Subcutaneous abdominal adipose tissue (tissue), 5 donors: ENCODE measurements around the gene NRAP.

ENCODE experiments used
- H3K27ac ChIP-seq: one replicate; pipeline ENCODE4 v1.7.0; 2013; ENCODE audit warnings: low read depth, mild to moderate bottlenecking, inconsistent platforms, low read length, moderate library complexity
- H3K27me3 ChIP-seq, 5 donors: one replicate each; pipeline ENCODE4 v1.7.0; 2013; ENCODE audit warnings: low read length in 5 of 5, inconsistent platforms in 1 of 5; ENCODE audit not compliant: control insufficient read depth in 5 of 5, insufficient read depth in 4 of 5
- H3K36me3 ChIP-seq, 5 donors: one replicate each; pipeline ENCODE4 v1.7.0; 2013; ENCODE audit warnings: low read length in 5 of 5; ENCODE audit not compliant: control insufficient read depth in 5 of 5, insufficient read depth in 5 of 5
- H3K4me1 ChIP-seq, 5 donors: one replicate each; pipeline ENCODE4 v1.7.0; 2013; ENCODE audit warnings: low read length in 5 of 5, mild to moderate bottlenecking in 3 of 5, moderate library complexity in 1 of 5; ENCODE audit not compliant: control insufficient read depth in 5 of 5, insufficient read depth in 5 of 5
- H3K4me3 ChIP-seq, 5 donors: one replicate each; pipeline ENCODE4 v1.7.0; 2013; ENCODE audit warnings: low read length in 5 of 5, low read depth in 1 of 5
- H3K9ac ChIP-seq, 5 donors: one replicate each; pipeline ENCODE4 v1.7.0; 2013; ENCODE audit warnings: low read length in 5 of 5, mild to moderate bottlenecking in 4 of 5, moderate library complexity in 3 of 5
- H3K9me3 ChIP-seq, 5 donors: one replicate each; pipeline ENCODE4 v1.7.0; 2013; ENCODE audit warnings: low read length in 5 of 5; ENCODE audit not compliant: control insufficient read depth in 5 of 5
- donor health status: healthy.
- donor health status: healthy.
- donor health status: healthy.
- donor health status: healthy.
- donor health status: healthy.

NRAP gene

GRCh38 chr10:113686028-113686427, 22.2 kb upstream of the NRAP start:
- Histone ChIP-seq H3K4me1 (peaks cover 0 to 18% (median 14%) of the 10 kb centered on the region in 5 donors), H3K9me3 (peaks cover 9 to 16% (median 11%) of the 10 kb centered on the region in 5 donors), H3K27me3 (no peaks in the 10 kb centered on the region), H3K9ac (no peak overlapping the region), H3K36me3 (peaks cover 0 to 6% (median 1%) of the 10 kb centered on the region in 5 donors), H3K27ac (no peak overlapping the region), H3K4me3 (no peak overlapping the region)

GRCh38 chr10:113683300-113683699, 19.5 kb upstream of the NRAP start:
- no peaks in the 10 kb centered on the region for H3K27me3 ChIP-seq
- H3K27ac ChIP-seq = no peak overlapping the region
- H3K36me3 ChIP-seq = peaks cover 0 to 6% (median 0%) of the 10 kb centered on the region in 5 donors
- H3K9ac ChIP-seq = no peak overlapping the region
- peaks cover 7 to 16% (median 11%) of the 10 kb centered on the region in 5 donors for H3K9me3 ChIP-seq
- H3K4me3 ChIP-seq = no peak overlapping the region
- H3K4me1 ChIP-seq = peaks cover 4 to 34% (median 21%) of the 10 kb centered on the region in 5 donors

GRCh38 chr10:113681533-113682470, 18.0 kb upstream of the NRAP start:
- H3K27me3 ChIP-seq = no peaks in the 10 kb centered on the region
- H3K9ac ChIP-seq = peak overlapping the region in 4 of 5 donors; percentile 3 to 11 (median 4)
- peak overlapping the region; percentile 100 for H3K27ac ChIP-seq
- H3K4me1 ChIP-seq = peaks cover 4 to 34% (median 21%) of the 10 kb centered on the region in 5 donors
- H3K4me3 ChIP-seq = peak overlapping the region in 3 of 5 donors; percentile 22 to 98 (median 95)
- peaks cover 4 to 9% (median 6%) of the 10 kb centered on the region in 5 donors for H3K9me3 ChIP-seq
- H3K36me3 ChIP-seq = peaks cover 0 to 6% (median 0%) of the 10 kb centered on the region in 5 donors

- peak overlapping the region; percentile 100 for H3K27ac ChIP-seq
- H3K27me3 ChIP-seq = no peaks in the 10 kb centered on the region
- peak overlapping the region; percentile 85 to 98 (median 95) for H3K4me3 ChIP-seq
- H3K36me3 ChIP-seq = peaks cover 0 to 6% (median 0%) of the 10 kb centered on the region in 5 donors
- H3K9ac ChIP-seq = peak overlapping the region; percentile 99 to 100 (median 99)
- peaks cover 4 to 34% (median 21%) of the 10 kb centered on the region in 5 donors for H3K4me1 ChIP-seq
- peaks cover 0 to 4% (median 0%) of the 10 kb centered on the region in 5 donors for H3K9me3 ChIP-seq
Observed at GRCh38 chr10:113680190-113681111, 16.6 kb upstream of the NRAP start.

GRCh38 chr10:113679463-113680189, 15.8 kb upstream of the NRAP start, which contains the start of gene CASP7:
TSS of gene CASP7 (plus strand) at chr10:113679912. CDS start at chr10:113697494, 17,582 bp downstream.
- peak within 1 kb of the TSS; percentile 100 for H3K27ac ChIP-seq
- H3K4me3 ChIP-seq = peak within 1 kb of the TSS; percentile 85 to 98 (median 95)
- no peaks in the 10 kb centered on the region for H3K9me3 ChIP-seq
- no peaks in the 10 kb centered on the region for H3K27me3 ChIP-seq
- peaks cover 0 to 6% (median 0%) of the 10 kb centered on the region in 5 donors for H3K36me3 ChIP-seq
- peaks cover 4 to 34% (median 21%) of the 10 kb centered on the region in 5 donors for H3K4me1 ChIP-seq
- peak within 1 kb of the TSS; percentile 99 to 100 (median 99) for H3K9ac ChIP-seq

GRCh38 chr10:113666682-113667252, 2.9 kb upstream of the NRAP start:
- Histone ChIP-seq H3K36me3 (no peaks in the 10 kb centered on the region), H3K4me3 (no peak overlapping the region), H3K4me1 (peaks cover 0 to 11% (median 0%) of the 10 kb centered on the region in 5 donors), H3K27ac (no peak overlapping the region), H3K9me3 (peaks cover 0 to 11% (median 6%) of the 10 kb centered on the region in 5 donors), H3K9ac (no peak overlapping the region), H3K27me3 (no peaks in the 10 kb centered on the region)

- no peak overlapping the region for H3K9ac ChIP-seq
- no peak overlapping the region for H3K4me3 ChIP-seq
- no peaks in the 10 kb centered on the region for H3K36me3 ChIP-seq
- H3K27me3 ChIP-seq = no peaks in the 10 kb centered on the region
- no peak overlapping the region for H3K27ac ChIP-seq
- H3K4me1 ChIP-seq = peaks cover 0 to 11% (median 0%) of the 10 kb centered on the region in 5 donors
- peaks cover 0 to 10% (median 6%) of the 10 kb centered on the region in 5 donors for H3K9me3 ChIP-seq
Observed at GRCh38 chr10:113665806-113666354, 2.0 kb upstream of the NRAP start.

- Histone ChIP-seq H3K27ac (no peak overlapping the region), H3K4me3 (no peak overlapping the region), H3K9ac (no peak overlapping the region), H3K4me1 (peaks cover 0 to 11% (median 0%) of the 10 kb centered on the region in 5 donors), H3K27me3 (no peaks in the 10 kb centered on the region), H3K9me3 (peaks cover 0 to 5% (median 2%) of the 10 kb centered on the region in 5 donors), H3K36me3 (no peaks in the 10 kb centered on the region)
Observed at GRCh38 chr10:113665352-113665751, 1.5 kb upstream of the NRAP start.
